ENCODE data around the gene WFDC2. TPM values are rescaled to one million over a fixed set of nuclear protein-coding genes. Genes with fewer than 3 reads are reported as not detected.

Gene WFDC2, protein sequence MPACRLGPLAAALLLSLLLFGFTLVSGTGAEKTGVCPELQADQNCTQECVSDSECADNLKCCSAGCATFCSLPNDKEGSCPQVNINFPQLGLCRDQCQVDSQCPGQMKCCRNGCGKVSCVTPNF
- not detected in 2 replicates for total RNA-seq

DNA sequence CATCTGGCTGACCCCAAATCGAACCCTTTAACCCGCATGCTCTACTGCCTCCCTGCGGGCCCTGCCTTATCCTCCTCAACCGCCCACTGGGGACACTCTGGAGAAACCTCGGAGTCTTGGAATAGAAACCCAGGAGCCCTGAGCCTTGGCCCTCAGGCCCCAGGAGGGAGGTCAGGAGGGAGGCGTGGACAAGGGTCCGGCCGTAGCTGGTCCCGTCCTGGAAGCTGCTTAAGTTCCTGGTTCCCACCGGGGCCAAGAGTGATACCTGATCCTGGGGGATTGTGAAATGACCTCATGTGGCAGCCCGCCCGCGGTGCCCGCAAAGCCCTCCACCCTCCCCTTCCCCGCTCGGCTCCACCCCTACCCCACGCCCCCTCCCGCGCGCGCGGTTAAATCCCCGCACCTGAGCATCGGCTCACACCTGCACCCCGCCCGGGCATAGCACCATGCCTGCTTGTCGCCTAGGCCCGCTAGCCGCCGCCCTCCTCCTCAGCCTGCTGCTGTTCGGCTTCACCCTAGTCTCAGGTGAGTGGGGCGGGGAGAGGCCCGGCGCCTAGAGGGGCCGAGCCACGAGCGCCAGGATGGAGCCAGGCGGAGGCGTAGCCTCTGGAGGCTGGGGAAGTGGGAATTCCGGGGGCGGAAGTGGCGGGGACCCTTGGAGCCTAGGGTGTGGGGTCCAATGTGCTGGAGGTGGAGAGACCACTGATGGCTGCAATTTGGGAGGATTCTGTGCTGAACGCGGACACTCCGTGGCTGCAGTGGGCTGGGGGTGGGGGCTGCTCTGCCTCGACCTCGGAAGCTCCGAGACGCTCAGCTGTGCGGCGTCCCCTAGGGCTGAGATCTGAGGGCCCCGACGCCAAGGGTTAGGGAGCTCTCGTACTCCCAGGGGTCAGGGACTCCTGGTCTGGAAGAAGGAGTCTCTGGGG is at the start of gene WFDC2:
TSS of gene WFDC2 (plus strand) at position 418 of the 926 bp plus-strand sequence. CDS start at position 447, 29 bp downstream.

DNA sequence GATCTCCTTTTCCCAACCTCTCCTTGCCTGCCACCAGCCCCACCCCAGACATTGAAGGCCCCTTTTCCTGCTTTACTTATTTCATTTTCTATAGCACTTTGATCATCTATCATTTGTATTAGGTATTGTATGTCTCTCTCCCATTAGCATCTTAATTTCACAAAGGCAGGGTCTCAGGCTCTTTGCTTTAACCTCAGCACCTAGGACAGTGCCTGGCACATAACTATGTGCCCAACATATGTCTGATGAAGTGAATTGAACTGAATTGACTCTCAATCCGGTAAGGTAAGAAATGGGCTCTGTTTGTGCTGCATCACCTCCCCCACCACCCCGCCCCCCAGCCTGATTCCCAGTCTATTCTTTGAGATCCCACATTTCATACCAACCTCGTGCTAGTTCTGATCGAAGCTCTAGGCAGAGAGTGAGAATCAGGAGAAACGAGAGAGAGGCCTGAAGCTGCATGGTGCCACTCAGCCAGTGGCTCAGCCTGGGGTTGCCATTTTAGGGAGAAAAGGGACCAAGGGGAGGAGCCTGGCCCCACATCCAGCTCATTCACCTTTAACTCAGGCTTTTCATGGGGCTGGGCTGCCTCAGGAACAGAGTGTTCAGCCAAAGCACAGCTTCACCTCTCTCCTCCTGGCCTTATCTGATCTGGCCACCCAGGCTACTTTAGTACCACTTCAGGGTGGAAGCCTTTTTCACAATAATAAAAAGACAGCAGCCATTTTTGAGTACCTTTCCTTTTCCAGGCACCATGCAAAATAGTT is 45.8 kb downstream of the WFDC2 start, which contains the start of gene SPINT3:
TSS of gene SPINT3 (minus strand) at position 476 of the 767 bp plus-strand sequence. CDS start at position 462, 14 bp downstream.

Small RNA genes within 50 kb of the gene (small RNA-seq; reads per million reads assigned to genes)
- gene MIR6812 (ENCODE audit: low replicate concordance) = not detected

Other genes with a start within 250 kb of the WFDC2 start
- gene SEMG2, start 248.4 kb upstream of the WFDC2 start, total RNA-seq = not detected in 2 replicates
- not detected in 2 replicates for gene SLPI, start 215.2 kb upstream of the WFDC2 start, total RNA-seq
- gene RBPJL, start 162.9 kb upstream of the WFDC2 start, total RNA-seq = not detected in 2 replicates
- 0.22 TPM in 1 of 2 replicates, not detected in the other for gene MATN4, start 161.5 kb upstream of the WFDC2 start, total RNA-seq
- gene SDC4, start 121.3 kb upstream of the WFDC2 start, total RNA-seq = 212 and 227 TPM in 2 replicates
- gene SYS1, start 106.6 kb upstream of the WFDC2 start, total RNA-seq = 47.3 and 51.3 TPM in 2 replicates
- gene TP53TG5, start 91.4 kb upstream of the WFDC2 start, total RNA-seq = not detected in 2 replicates
- 12.3 and 16.2 TPM in 2 replicates for gene DBNDD2, start 61.5 kb upstream of the WFDC2 start, total RNA-seq
- 46.1 and 59.5 TPM in 2 replicates for gene PIGT, start 53.6 kb upstream of the WFDC2 start, total RNA-seq
- not detected in 2 replicates for gene SPINT3, start 45.9 kb downstream of the WFDC2 start, total RNA-seq
- gene WFDC6, start 69.7 kb downstream of the WFDC2 start, total RNA-seq = not detected in 2 replicates
- not detected in 2 replicates for gene EPPIN, start 77.6 kb downstream of the WFDC2 start, total RNA-seq
- gene WFDC8, start 109.5 kb downstream of the WFDC2 start, total RNA-seq = not detected in 2 replicates
- gene WFDC10A, start 160.0 kb downstream of the WFDC2 start, total RNA-seq = not detected in 2 replicates
- not detected in 2 replicates for gene WFDC9, start 161.5 kb downstream of the WFDC2 start, total RNA-seq
- gene WFDC11, start 200.5 kb downstream of the WFDC2 start, total RNA-seq = not detected in 2 replicates
- not detected in 2 replicates for gene WFDC13, start 232.3 kb downstream of the WFDC2 start, total RNA-seq
- gene WFDC10B, start 235.3 kb downstream of the WFDC2 start, total RNA-seq = not detected in 2 replicates